A673 (cell line): ENCODE data around the gene IL1RAPL2. TPM values are rescaled to one million over a fixed set of nuclear protein-coding genes. Genes with fewer than 3 reads are reported as not detected.
"Not testable (repeated sequence)": the region's sequence is repeated elsewhere in the genome, so short reads cannot be mapped to it uniquely, and the experiment has no call there.

Experiments used
- BruUV-seq: library from RNA; stranded (reverse); fragments of 400-500 nt; replicated peaks from 2 replicates; lab custom pipeline; 2021; lab: Mats Ljungman, UMichigan
- CTCF ChIA-PET: fragments of 300-600 bp; sonication (Branson Sonifier 250); formaldehyde crosslinking; loops from one replicate; lab custom pipeline; 2022; ENCODE audit warnings: antibody characterized with exemption; lab: Charles Lee
- POLR2A ChIA-PET: fragments of 300-600 bp; sonication (Branson Sonifier 250); formaldehyde crosslinking; loops from one replicate; lab custom pipeline; 2022; ENCODE audit warnings: antibody characterized with exemption; ENCODE audit not compliant: low non-redundant PET; lab: Charles Lee
- DNase-seq: peaks from one replicate; pipeline ENCODE4 v3.0.0-alpha.2; 2015; ENCODE audit warnings: low spot score
- H3K27ac ChIP-seq: fragments of 200-600 bp; sonication (generic); 2 replicates; pipeline ENCODE4 v1.5.1; 2016; ENCODE audit warnings: mixed run types, low read depth, mild to moderate bottlenecking, mixed read lengths, antibody characterized with exemption, low read length; ENCODE audit not compliant: poor library complexity, severe bottlenecking
- H3K27me3 ChIP-seq: fragments of 200-600 bp; sonication (generic); replicated peaks from 2 replicates; pipeline ENCODE4 v1.6.1; 2017; ENCODE audit warnings: mixed run types, low read depth, mild to moderate bottlenecking, mixed read lengths, antibody characterized with exemption, low read length; ENCODE audit not compliant: insufficient read depth, poor library complexity
- H3K36me3 ChIP-seq: fragments of 200-600 bp; sonication (generic); 2 replicates; pipeline ENCODE4 v1.6.1; 2016; ENCODE audit warnings: mixed run types, mild to moderate bottlenecking, mixed read lengths, antibody characterized with exemption, low read length; ENCODE audit not compliant: insufficient read depth, poor library complexity, severe bottlenecking
- H3K4me1 ChIP-seq: fragments of 200-600 bp; sonication (generic); 2 replicates; pipeline ENCODE4 v1.6.1; 2017; ENCODE audit warnings: mixed run types, mild to moderate bottlenecking, mixed read lengths, antibody characterized with exemption, low read length; ENCODE audit not compliant: insufficient read depth, poor library complexity, severe bottlenecking
- H3K4me3 ChIP-seq: fragments of 200-600 bp; sonication (generic); 2 replicates; pipeline ENCODE4 v1.5.1; 2016; ENCODE audit warnings: low read depth, mixed run types, mild to moderate bottlenecking, mixed read lengths, low read length; ENCODE audit not compliant: poor library complexity, severe bottlenecking
- H3K9me3 ChIP-seq: fragments of 200-600 bp; sonication (generic); 2 replicates; pipeline ENCODE4 v1.6.1; 2016; ENCODE audit warnings: mixed run types, low read depth, mild to moderate bottlenecking, mixed read lengths, antibody characterized with exemption, low read length; ENCODE audit not compliant: poor library complexity, severe bottlenecking
- CTCF ChIP-seq: fragments of 300-800, 200-600 bp; sonication (generic); conservative IDR thresholded peaks from 2 replicates; pipeline ENCODE4 v1.5.1; 2017; ENCODE audit warnings: low read depth, mild to moderate bottlenecking, antibody characterized with exemption, low read length, moderate library complexity, mixed read lengths
- EZH2 ChIP-seq: fragments of 200-600 bp; sonication (generic); IDR thresholded peaks from 2 replicates; pipeline ENCODE4 v1.6.1; 2017; ENCODE audit warnings: borderline replicate concordance, low read depth, mild to moderate bottlenecking, mixed read lengths, antibody characterized with exemption, low read length; ENCODE audit not compliant: poor library complexity, severe bottlenecking
- intact Hi-C: fragments of 100-400 bp; cut with micrococcal nuclease; formaldehyde crosslinking; loops from one replicate; pipeline ENCODE4 v1.10.0; 2022; ENCODE audit not compliant: unreplicated experiment
- total RNA-seq: library from RNA; stranded (reverse); gene quantifications from 2 replicates; pipeline ENCODE4 v1.2.3, GENCODE V29; 2021

IL1RAPL2 gene
- total RNA-seq, 1 experiment from 2014 or later = not detected

DNA sequence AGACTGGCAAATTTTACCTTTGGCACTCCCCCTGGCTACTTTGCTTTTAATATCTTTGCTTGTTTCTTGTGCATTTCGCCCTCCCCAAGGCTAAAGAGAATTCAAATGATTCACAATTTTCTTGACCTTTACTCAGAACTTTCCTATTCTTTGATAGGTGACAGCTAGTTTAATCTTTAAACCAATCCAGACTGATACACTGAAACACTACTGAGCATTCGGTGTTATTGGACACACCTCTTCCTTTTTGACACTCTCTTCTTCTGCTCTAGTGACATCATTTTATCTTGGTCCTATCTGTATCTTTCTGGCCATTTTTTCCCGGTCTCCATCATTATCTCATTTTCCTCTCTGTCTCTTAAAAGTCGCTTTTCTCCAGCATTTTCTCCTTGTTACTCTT is 103.1 kb downstream of the IL1RAPL2 start:
- H3K27ac ChIP-seq = no peak overlapping the region
- H3K4me3 ChIP-seq = no peak overlapping the region
- intact Hi-C loops = no loop called here
- H3K36me3 ChIP-seq = no peaks in the 10 kb centered on the region
- H3K4me1 ChIP-seq = no peaks in the 10 kb centered on the region
- ChIA-PET POLR2A (no interaction called here), CTCF (no interaction called here)
- BruUV-seq = no TSS peak
- no peak for TF ChIP-seq EZH2
- no peak for TF ChIP-seq CTCF
- H3K27me3 ChIP-seq = no peaks in the 10 kb centered on the region
- no peak for DNase-seq
- H3K9me3 ChIP-seq = no peaks in the 10 kb centered on the region

DNA sequence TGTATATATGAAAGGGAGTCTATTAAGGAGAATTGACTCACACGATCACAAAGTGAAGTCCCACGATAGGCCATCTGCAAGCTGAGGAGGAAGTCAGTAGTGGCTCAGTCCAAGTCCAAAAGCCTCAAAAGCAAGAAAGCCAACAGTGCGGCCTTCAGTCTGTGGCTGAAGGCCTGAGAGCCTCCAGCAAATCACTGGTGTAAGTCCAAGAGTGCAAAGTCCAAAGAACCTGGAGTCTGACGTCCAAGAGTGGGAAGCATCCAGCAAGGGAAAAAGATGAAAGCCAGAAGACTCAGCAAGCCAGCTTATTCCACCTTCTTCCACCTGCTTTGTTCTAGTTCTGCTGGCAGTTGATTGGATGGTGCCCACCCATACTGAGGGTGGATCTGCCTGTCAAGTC is 104.1 kb downstream of the IL1RAPL2 start:
- intact Hi-C loops = no loop called here
- no peak overlapping the region for H3K4me3 ChIP-seq
- no peaks in the 10 kb centered on the region for H3K9me3 ChIP-seq
- no TSS peak for BruUV-seq
- TF ChIP-seq EZH2 (no peak), CTCF (no peak)
- no peak for DNase-seq
- POLR2A ChIA-PET = no interaction called here
- CTCF ChIA-PET = no interaction called here
- no peaks in the 10 kb centered on the region for H3K36me3 ChIP-seq
- H3K4me1 ChIP-seq = no peaks in the 10 kb centered on the region
- no peaks in the 10 kb centered on the region for H3K27me3 ChIP-seq
- no peak overlapping the region for H3K27ac ChIP-seq

GRCh38 chrX:104677517-104677916 is 111.5 kb downstream of the IL1RAPL2 start:
- DNase-seq, H3K27ac ChIP-seq, intact Hi-C loops, POLR2A ChIA-PET, H3K27me3 ChIP-seq, CTCF ChIA-PET, H3K9me3 ChIP-seq, H3K4me3 ChIP-seq, H3K36me3 ChIP-seq, BruUV-seq, H3K4me1 ChIP-seq: not testable (repeated sequence)

DNA sequence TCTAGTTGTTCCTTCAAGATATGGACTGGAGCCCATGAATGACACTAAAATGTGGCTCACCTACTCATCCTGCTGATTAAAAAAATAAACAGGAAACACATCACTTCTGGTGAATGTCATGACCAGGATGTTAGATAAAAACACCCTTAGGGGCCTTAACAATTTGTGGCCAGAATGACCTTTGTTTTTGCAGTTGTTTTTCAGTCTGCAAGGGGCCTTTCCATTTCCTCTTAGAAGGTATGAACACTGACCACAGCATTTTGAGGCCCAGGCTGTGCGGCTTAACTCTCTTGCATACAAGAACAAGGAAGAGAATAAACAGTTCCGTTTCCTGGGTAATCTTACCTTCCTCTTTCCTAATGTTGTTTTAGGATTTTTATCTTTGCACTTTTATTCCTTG is 113.2 kb downstream of the IL1RAPL2 start:
- Histone ChIP-seq H3K27ac (no peak overlapping the region), H3K9me3 (no peaks in the 10 kb centered on the region), H3K36me3 (no peaks in the 10 kb centered on the region), H3K4me1 (no peaks in the 10 kb centered on the region), H3K4me3 (no peak overlapping the region), H3K27me3 (no peaks in the 10 kb centered on the region)
- no peak for TF ChIP-seq CTCF
- no peak for TF ChIP-seq EZH2
- intact Hi-C loops = no loop called here
- no peak for DNase-seq
- CTCF ChIA-PET = no interaction called here
- no TSS peak for BruUV-seq
- POLR2A ChIA-PET = no interaction called here
